GM23338 (cell line): Measurements from ENCODE around the gene GNG12. TPM values are rescaled to one million over a fixed set of nuclear protein-coding genes. Genes with fewer than 3 reads are reported as not detected.

Source experiments
- ATAC-seq: fragments of 200-7000 bp; cut with Tn5 transposase; 3 replicates; pipeline ENCODE4 v1.9.1; 2020
- DNase-seq: peaks from one replicate; pipeline ENCODE4 v3.0.0-alpha.2; 2015; ENCODE audit warnings: low spot score
- H2AFZ ChIP-seq: fragments of 200-600 bp; sonication (generic); 2 replicates; pipeline ENCODE4 v1.8.0; 2016; ENCODE audit warnings: antibody characterized with exemption, mild to moderate bottlenecking, moderate library complexity
- H3F3A ChIP-seq: fragments of 200-600 bp; sonication (generic); replicated peaks from 2 replicates; pipeline ENCODE4 v1.8.0; 2017; ENCODE audit warnings: antibody characterized with exemption, mixed run types, low read depth
- H3K27ac ChIP-seq: fragments of 200-600 bp; sonication (generic); 2 replicates; pipeline ENCODE4 v1.6.1; 2016; ENCODE audit warnings: low read depth
- H3K27me3 ChIP-seq: fragments of 200-600 bp; sonication (generic); 2 replicates; pipeline ENCODE4 v1.8.0; 2016; ENCODE audit warnings: mild to moderate bottlenecking, mixed run types, moderate library complexity; ENCODE audit not compliant: insufficient read depth
- H3K36me3 ChIP-seq: fragments of 200-600 bp; sonication (generic); 2 replicates; pipeline ENCODE4 v1.8.0; 2016; ENCODE audit warnings: mild to moderate bottlenecking; ENCODE audit not compliant: insufficient read depth
- H3K4me1 ChIP-seq: fragments of 200-600 bp; sonication (generic); 2 replicates; pipeline ENCODE4 v1.8.0; 2016; ENCODE audit warnings: mild to moderate bottlenecking, moderate library complexity; ENCODE audit not compliant: insufficient read depth
- H3K4me2 ChIP-seq: fragments of 200-600 bp; sonication (generic); 2 replicates; pipeline ENCODE4 v1.7.1; 2017; ENCODE audit warnings: mixed run types
- H3K4me3 ChIP-seq: fragments of 200-600 bp; sonication (generic); 2 replicates; pipeline ENCODE4 v1.6.1; 2016; ENCODE audit warnings: mixed run types
- H3K79me2 ChIP-seq: fragments of 200-600 bp; sonication (generic); replicated peaks from 2 replicates; pipeline ENCODE4 v1.8.0; 2017; ENCODE audit warnings: mild to moderate bottlenecking; ENCODE audit not compliant: insufficient read depth
- H3K9me2 ChIP-seq: fragments of 200-600 bp; sonication (generic); 2 replicates; pipeline ENCODE4 v1.8.0; 2017; ENCODE audit not compliant: insufficient read depth
- H4K20me1 ChIP-seq: fragments of 200-600 bp; sonication (generic); replicated peaks from 2 replicates; pipeline ENCODE4 v1.8.0; 2017; ENCODE audit warnings: mild to moderate bottlenecking; ENCODE audit not compliant: insufficient read depth
- H3K27ac Mint-ChIP-seq: 2 replicates; pipeline ENCODE4 v1.8.0; 2020; ENCODE audit warnings: inconsistent platforms, mild to moderate bottlenecking, moderate library complexity, mixed read lengths
- H3K27me3 Mint-ChIP-seq: 3 replicates; pipeline ENCODE4 v1.8.0; 2022; ENCODE audit warnings: low read depth, mild to moderate bottlenecking, moderate library complexity, mixed read lengths, inconsistent platforms; ENCODE audit not compliant: insufficient read depth, poor library complexity
- H3K36me3 Mint-ChIP-seq: 3 replicates; pipeline ENCODE4 v1.8.0; 2021; ENCODE audit warnings: low read depth, mild to moderate bottlenecking, inconsistent platforms, moderate library complexity, mixed read lengths
- H3K4me1 Mint-ChIP-seq: 3 replicates; pipeline ENCODE4 v1.8.0; 2020; ENCODE audit warnings: mild to moderate bottlenecking, inconsistent platforms, mixed read lengths
- H3K4me3 Mint-ChIP-seq: 3 replicates; pipeline ENCODE4 v1.8.0; 2021; ENCODE audit warnings: moderate library complexity, mild to moderate bottlenecking, inconsistent platforms, mixed read lengths
- H3K9me3 Mint-ChIP-seq: 3 replicates; pipeline ENCODE4 v1.8.0; 2020; ENCODE audit warnings: moderate library complexity, mild to moderate bottlenecking, inconsistent platforms, mixed read lengths
- CTCF ChIP-seq, 2 experiments: fragments of 200-600 bp in 1 of 2; sonication (generic) in 1 of 2; conservative IDR thresholded peaks; 2 replicates each; pipeline versions ENCODE4 v1.5.1 to v1.6.1; 2016 to 2017; ENCODE audit warnings: antibody characterized with exemption in 2 of 2, low read depth in 2 of 2, mild to moderate bottlenecking in 2 of 2, moderate library complexity in 1 of 2
- ETS1 ChIP-seq: IDR thresholded peaks from 2 replicates; pipeline ENCODE4 v1.6.1; 2016; ENCODE audit warnings: antibody characterized with exemption
- EZH2 ChIP-seq: fragments of 200-600 bp; sonication (generic); IDR thresholded peaks from one replicate; pipeline ENCODE4 v1.8.0; 2017; ENCODE audit warnings: antibody characterized with exemption, mild to moderate bottlenecking, low read depth; ENCODE audit not compliant: unreplicated experiment
- EZH2phosphoT487 ChIP-seq: fragments of 200-600 bp; sonication (generic); IDR thresholded peaks from one replicate; pipeline ENCODE4 v1.8.1; 2018; ENCODE audit warnings: antibody characterized with exemption; ENCODE audit not compliant: unreplicated experiment
- JUNB ChIP-seq: IDR thresholded peaks from one replicate; pipeline ENCODE4 v1.6.1; 2016; ENCODE audit warnings: antibody characterized with exemption; ENCODE audit not compliant: unreplicated experiment
- REST ChIP-seq: IDR thresholded peaks from one replicate; pipeline ENCODE4 v1.6.1; 2018; ENCODE audit warnings: antibody characterized with exemption; ENCODE audit not compliant: unreplicated experiment
- ZNF114 ChIP-seq: fragments of 250-450 bp; sonication (Bioruptor Pico); IDR thresholded peaks from 2 replicates; pipeline ENCODE4 v1.5.0; 2020; ENCODE audit warnings: mild to moderate bottlenecking, moderate library complexity
- ZNF331 ChIP-seq: fragments of 250-450 bp; sonication (Bioruptor Pico); IDR thresholded peaks from 2 replicates; pipeline ENCODE4 v1.5.0; 2020; ENCODE audit warnings: low read depth, mild to moderate bottlenecking, moderate library complexity
- ZNF462 ChIP-seq: fragments of 250-450 bp; sonication (Bioruptor Pico); IDR thresholded peaks from 2 replicates; pipeline ENCODE4 v1.5.0; 2020; ENCODE audit warnings: mild to moderate bottlenecking, moderate library complexity
- polyA plus RNA-seq: library from polyadenylated mRNA; unstranded; fragments of >200 nt; fragmentation: Nextera tagmentation; extraction: Ambion mirVana; gene quantifications from 2 replicates; pipeline ENCODE4 v1.2.1, GENCODE V29; 2016
- total RNA-seq: library from RNA; depleted of rRNA; stranded (reverse); fragments of >200 nt; shearing (Covaris generic); gene quantifications from 2 replicates; pipeline ENCODE4 v1.2.3, GENCODE V29; 2014

Gene GNG12
- total and polyA plus RNA-seq, 2 experiments from 2014 or later: 13.4 to 33.0 TPM

GRCh38 chr1:67741736-67742135 is 91.5 kb downstream of the GNG12 start (continued):
- TF ChIP-seq REST (no peak), ZNF331 (no peak)

GRCh38 chr1:67741121-67741520 is 92.1 kb downstream of the GNG12 start:
- H3K4me1 Mint-ChIP-seq: peaks cover 47% of the 10 kb centered on the region
- H3K36me3 ChIP-seq: no peaks in the 10 kb centered on the region
- peaks cover 20% of the 10 kb centered on the region for H3K4me1 ChIP-seq
- H3K79me2 ChIP-seq: no peaks in the 10 kb centered on the region
- no peaks in the 10 kb centered on the region for H3K9me2 ChIP-seq
- no peak overlapping the region for H2AFZ ChIP-seq
- no peaks in the 10 kb centered on the region for H3K36me3 Mint-ChIP-seq
- no peaks in the 10 kb centered on the region for H3K9me3 Mint-ChIP-seq
- no peak overlapping the region for H3K27ac Mint-ChIP-seq
- H3K27ac ChIP-seq: no peak overlapping the region
- DNase-seq (no peak), ATAC-seq (no peak)
- no peak overlapping the region for H3K4me2 ChIP-seq
- H3K27me3 ChIP-seq: peaks cover 8% of the 10 kb centered on the region; the same call in 1 of the 2 replicates
- H3K4me3 ChIP-seq: no peak overlapping the region
- no peak overlapping the region for H3K4me3 Mint-ChIP-seq
- no peaks in the 10 kb centered on the region for H4K20me1 ChIP-seq
- H3F3A ChIP-seq: no peaks in the 10 kb centered on the region
- peaks cover 2% of the 10 kb centered on the region for H3K27me3 Mint-ChIP-seq
- TF ChIP-seq ETS1: no peak
- no peak for TF ChIP-seq REST
- TF ChIP-seq CTCF (conservative IDR thresholded peaks at IDR 0.05; ENCODE audit: low read depth in 2 of 2): no peak
- TF ChIP-seq EZH2: no peak
- no peak for TF ChIP-seq ZNF114 (CRISPR knock-in tag)
- TF ChIP-seq EZH2phosphoT487: no peak
- TF ChIP-seq ZNF462 (CRISPR knock-in tag): no peak
- no peak for TF ChIP-seq JUNB
